Measurements from ENCODE around the gene MBNL2. TPM values are rescaled to one million over a fixed set of nuclear protein-coding genes. Genes with fewer than 3 reads are reported as not detected.

Gene MBNL2
- polyA plus RNA-seq, 1 experiment = 44.0 TPM

DNA sequence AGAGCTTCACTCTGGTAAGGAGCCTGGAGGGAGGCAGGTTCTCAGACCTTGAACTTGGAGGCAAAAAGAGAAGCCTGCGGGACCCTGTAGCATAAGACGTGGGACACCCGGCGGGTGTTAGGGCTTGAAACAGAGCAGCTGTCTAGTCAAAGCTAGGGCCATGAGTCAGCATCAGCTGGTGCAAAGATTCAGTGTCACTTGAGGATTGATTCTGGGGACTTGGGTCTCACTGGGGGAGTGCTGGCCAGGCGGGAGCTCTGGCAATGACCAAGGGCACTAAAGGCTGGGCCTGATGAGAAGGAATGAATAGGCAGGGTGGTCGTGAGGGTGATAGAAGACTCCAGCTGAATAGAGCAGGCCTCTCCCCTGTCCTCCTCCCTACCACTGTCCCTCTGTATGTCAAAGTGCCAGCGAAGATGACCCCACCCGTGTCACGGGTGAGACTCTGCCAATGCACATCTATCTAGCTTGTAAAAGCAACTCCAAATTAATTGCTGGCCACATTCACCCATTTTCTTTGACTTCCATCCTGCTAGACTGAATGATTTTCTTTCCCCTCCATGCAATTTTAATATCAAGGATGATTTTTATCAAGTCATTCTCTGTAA is 97.1 kb downstream of the MBNL2 start:
- H3K27ac ChIP-seq (ENCODE audit: low read depth, low read length) = peak overlapping the region; percentile 60
- no peaks in the 10 kb centered on the region for H3K9me3 ChIP-seq (ENCODE audit: control insufficient read depth, insufficient read depth, low read length)
- ChIA-PET POLR2A (no interaction called here), CTCF (interaction anchor here (1.5 kb wide), 1 partner anchor 16 kb away, joined by 3 read pairs; no protein-coding TSS in a partner anchor)
- no peak overlapping the region for H3K4me3 ChIP-seq (ENCODE audit: low read depth, low read length)
- TF ChIP-seq, protein P1, sequence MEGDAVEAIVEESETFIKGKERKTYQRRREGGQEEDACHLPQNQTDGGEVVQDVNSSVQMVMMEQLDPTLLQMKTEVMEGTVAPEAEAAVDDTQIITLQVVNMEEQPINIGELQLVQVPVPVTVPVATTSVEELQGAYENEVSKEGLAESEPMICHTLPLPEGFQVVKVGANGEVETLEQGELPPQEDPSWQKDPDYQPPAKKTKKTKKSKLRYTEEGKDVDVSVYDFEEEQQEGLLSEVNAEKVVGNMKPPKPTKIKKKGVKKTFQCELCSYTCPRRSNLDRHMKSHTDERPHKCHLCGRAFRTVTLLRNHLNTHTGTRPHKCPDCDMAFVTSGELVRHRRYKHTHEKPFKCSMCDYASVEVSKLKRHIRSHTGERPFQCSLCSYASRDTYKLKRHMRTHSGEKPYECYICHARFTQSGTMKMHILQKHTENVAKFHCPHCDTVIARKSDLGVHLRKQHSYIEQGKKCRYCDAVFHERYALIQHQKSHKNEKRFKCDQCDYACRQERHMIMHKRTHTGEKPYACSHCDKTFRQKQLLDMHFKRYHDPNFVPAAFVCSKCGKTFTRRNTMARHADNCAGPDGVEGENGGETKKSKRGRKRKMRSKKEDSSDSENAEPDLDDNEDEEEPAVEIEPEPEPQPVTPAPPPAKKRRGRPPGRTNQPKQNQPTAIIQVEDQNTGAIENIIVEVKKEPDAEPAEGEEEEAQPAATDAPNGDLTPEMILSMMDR (IDR thresholded peaks at IDR 0.05; ENCODE audit: low read depth, low read length) = no peak
- no peaks in the 10 kb centered on the region for H3K27me3 ChIP-seq (ENCODE audit: control insufficient read depth, insufficient read depth, low read length)
- DNase-seq (ENCODE audit: low read depth, low spot score) = no peak

DNA sequence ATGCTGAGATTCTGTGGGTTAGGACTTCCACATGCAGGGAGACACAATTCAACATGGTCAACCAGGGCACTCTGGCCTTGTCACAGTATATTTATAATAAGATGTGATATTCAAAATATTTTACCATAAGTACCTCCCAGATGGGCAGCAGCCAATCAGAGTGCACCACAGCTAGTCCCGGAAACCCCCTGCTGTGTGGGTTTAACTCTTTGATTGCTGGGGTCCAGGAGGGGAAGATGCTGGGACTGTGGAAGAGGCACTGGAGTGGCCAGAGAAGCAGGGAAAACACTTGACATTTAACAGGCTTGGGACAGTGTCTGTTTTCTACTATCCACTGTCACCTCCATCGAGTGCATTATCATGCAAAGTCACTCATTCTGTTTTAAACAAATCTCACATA is 99.0 kb downstream of the MBNL2 start:
- no peak for DNase-seq (ENCODE audit: low read depth, low spot score)
- Histone ChIP-seq H3K27me3 (ENCODE audit: control insufficient read depth, insufficient read depth, low read length) (no peaks in the 10 kb centered on the region), H3K27ac (ENCODE audit: low read depth, low read length) (no peak overlapping the region), H3K4me3 (ENCODE audit: low read depth, low read length) (no peak overlapping the region), H3K9me3 (ENCODE audit: control insufficient read depth, insufficient read depth, low read length) (no peaks in the 10 kb centered on the region)
- ChIA-PET CTCF (no interaction called here), POLR2A (no interaction called here)
- TF ChIP-seq, protein P1 (IDR thresholded peaks at IDR 0.05; ENCODE audit: low read depth, low read length) = no peak

DNA sequence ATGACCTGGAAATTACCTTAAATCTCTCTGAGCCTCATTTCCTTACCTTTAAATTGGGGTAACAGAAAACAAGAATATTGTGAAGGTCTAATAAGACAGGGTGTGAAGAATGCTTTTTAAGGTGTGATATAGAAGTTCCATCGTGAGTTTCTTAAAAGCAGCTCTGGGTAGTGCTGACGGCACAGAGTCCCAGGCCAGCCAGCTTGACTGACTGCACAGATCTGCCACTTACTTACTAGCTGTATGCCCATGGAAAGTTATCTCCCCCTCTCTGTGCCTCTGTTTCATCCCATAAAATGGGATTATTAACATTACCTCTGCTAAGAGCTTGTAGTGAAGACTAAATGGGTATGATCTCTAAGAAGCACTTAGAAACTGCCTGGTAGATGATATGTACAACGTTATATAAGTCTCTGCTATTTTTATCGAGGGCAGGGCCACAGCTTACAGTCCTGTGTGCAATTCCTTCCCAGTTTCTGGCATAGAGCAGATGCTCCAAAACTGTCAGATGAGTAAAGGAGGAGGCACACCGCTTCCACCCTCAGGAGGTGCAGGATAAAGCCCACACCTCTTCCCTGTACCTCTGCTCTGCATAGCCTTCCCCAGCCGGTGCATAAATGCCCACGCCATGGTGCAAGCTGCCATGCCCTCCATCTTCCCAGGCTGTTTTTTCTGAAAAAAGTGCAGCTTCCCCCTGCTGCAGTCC is 99.6 kb downstream of the MBNL2 start:
- no peak for DNase-seq (ENCODE audit: low read depth, low spot score)
- Histone ChIP-seq H3K27ac (ENCODE audit: low read depth, low read length) (no peak overlapping the region), H3K4me3 (ENCODE audit: low read depth, low read length) (no peak overlapping the region), H3K9me3 (ENCODE audit: control insufficient read depth, insufficient read depth, low read length) (no peaks in the 10 kb centered on the region), H3K27me3 (ENCODE audit: control insufficient read depth, insufficient read depth, low read length) (no peaks in the 10 kb centered on the region)
- TF ChIP-seq, protein P1 (IDR thresholded peaks at IDR 0.05; ENCODE audit: low read depth, low read length) = no peak
- CTCF ChIA-PET = no interaction called here
- POLR2A ChIA-PET = no interaction called here

GRCh38 chr13:97322740-97323342 is 100.7 kb downstream of the MBNL2 start:
- CTCF ChIA-PET = no interaction called here
- no peak overlapping the region for H3K4me3 ChIP-seq (ENCODE audit: low read depth, low read length)
- TF ChIP-seq, protein P1 (IDR thresholded peaks at IDR 0.05; ENCODE audit: low read depth, low read length) = no peak
- H3K27me3 ChIP-seq (ENCODE audit: control insufficient read depth, insufficient read depth, low read length) = no peaks in the 10 kb centered on the region
- no peaks in the 10 kb centered on the region for H3K9me3 ChIP-seq (ENCODE audit: control insufficient read depth, insufficient read depth, low read length)
- H3K27ac ChIP-seq (ENCODE audit: low read depth, low read length) = peak overlapping the region; percentile 71
- peak; percentile 23 for DNase-seq (ENCODE audit: low read depth, low spot score)
- POLR2A ChIA-PET = interaction anchor here (1.0 kb wide), 1 partner anchor 111 kb away, joined by 3 read pairs; the partner anchor contains the start of gene RAP2A

- TF ChIP-seq, protein P1 (IDR thresholded peaks at IDR 0.05; ENCODE audit: low read depth, low read length) = no peak
- Histone ChIP-seq H3K9me3 (ENCODE audit: control insufficient read depth, insufficient read depth, low read length) (no peaks in the 10 kb centered on the region), H3K4me3 (ENCODE audit: low read depth, low read length) (no peak overlapping the region), H3K27ac (ENCODE audit: low read depth, low read length) (no peak overlapping the region), H3K27me3 (ENCODE audit: control insufficient read depth, insufficient read depth, low read length) (no peaks in the 10 kb centered on the region)
- POLR2A ChIA-PET = no interaction called here
- CTCF ChIA-PET = no interaction called here
- DNase-seq (ENCODE audit: low read depth, low spot score) = no peak
These were observed 102.0 kb downstream of the MBNL2 start for GRCh38 chr13:97324115-97324514.
